HG02571 (cell line): ENCODE measurements around the gene NT5M.
"Not testable (repeated sequence)": the region's sequence is repeated elsewhere in the genome, so short reads cannot be mapped to it uniquely, and the experiment has no call there.

Experiments used
- ATAC-seq: cut with Tn5 transposase; IDR thresholded peaks from one replicate; pipeline ENCODE4 v1.9.1; 2021; ENCODE audit warnings: mild to moderate bottlenecking, moderate library complexity; ENCODE audit not compliant: unreplicated experiment

Gene NT5M

GRCh38 chr17:17303010-17303846 is at the start of gene NT5M:
Gene NT5M, plus strand, starts transcription at chr17:17303373. Its CDS starts 178 bp downstream, at chr17:17303551.
- ATAC-seq, result no peak

DNA sequence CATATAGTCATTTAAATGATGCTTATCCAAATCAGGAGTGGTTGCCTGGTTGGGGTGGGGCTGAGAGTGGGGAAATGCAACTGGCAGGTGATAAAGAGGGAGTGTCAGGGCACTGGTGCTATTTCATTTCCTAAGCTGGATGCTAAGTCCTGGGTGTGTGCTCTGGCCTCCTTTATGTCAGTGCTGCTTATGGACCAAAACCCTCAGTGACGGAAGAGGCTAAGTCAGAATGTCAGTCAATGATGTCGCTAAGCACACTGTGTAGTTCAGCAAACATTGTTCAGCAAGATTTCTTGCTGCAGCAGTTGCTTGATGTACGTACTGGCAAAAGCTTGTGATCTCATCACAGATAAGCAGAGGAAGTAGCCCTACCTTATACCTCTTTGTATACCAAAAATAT is 49.8 kb upstream of the NT5M start:
- ATAC-seq, result no peak

DNA sequence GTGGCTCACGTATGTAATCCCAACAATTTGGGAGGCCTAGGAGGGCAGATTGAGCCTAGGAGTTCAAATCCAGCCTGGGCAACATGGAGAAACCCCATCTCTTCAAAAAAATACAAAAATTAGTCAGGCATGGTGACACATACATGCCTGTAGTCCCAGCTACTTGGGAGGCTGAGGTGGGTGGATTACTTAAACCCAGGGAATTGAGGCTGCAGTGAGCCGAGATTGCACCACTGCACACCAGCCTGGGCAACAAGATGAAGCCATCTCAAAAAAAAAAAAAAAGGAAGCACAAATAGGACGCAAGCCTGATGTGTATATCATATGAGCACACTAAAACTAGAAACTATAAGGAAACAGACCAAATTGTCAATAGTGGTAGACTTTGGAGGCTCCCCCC is 49.1 kb upstream of the NT5M start:
- no peak for ATAC-seq

DNA sequence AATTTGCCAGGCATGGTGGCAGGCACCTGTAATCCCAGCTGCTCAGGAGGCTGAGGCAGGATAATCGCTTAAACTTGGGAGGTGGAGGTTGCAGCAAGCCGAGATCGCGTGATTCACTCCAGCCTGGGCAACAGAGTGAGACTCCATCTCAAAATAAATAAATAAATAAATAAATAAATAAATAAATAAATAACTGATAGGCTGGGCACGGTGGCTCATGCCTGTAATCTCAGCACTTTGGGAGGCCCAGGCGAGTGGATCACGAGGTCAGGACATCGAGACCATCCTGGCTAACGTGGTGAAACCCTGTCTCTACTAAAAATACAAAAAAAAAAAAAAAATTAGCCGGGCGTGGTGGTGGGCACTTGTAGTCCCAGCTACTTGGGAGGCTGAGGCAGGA is 47.5 kb upstream of the NT5M start:
- ATAC-seq, result not testable (repeated sequence)

- no peak for ATAC-seq
Measured at GRCh38 chr17:17256316-17256715, 46.9 kb upstream of the NT5M start.

- no peak for ATAC-seq
Measured at GRCh38 chr17:17258011-17258410, 45.2 kb upstream of the NT5M start.

DNA sequence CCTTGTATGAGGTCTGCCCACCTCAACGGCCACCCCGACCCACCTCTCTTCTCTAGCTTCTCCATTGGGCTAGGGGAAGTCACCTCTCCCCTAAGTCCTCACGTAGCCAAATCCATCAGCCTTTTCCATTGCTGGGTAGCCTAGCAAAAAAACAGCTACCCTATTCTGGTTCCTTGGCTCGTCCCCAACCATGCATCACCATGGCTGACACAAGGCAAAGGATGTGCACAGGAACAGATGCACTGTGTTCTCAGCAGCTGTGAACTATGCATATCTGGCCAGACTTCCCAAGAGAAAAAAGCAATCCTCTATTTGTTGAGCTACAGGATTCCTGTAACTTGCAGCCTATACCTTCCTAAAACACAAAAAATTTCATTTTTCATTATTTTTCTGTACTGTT is 44.2 kb upstream of the NT5M start:
- no peak for ATAC-seq

- ATAC-seq, result no peak
Measured at GRCh38 chr17:17264430-17264829, 38.7 kb upstream of the NT5M start.

DNA sequence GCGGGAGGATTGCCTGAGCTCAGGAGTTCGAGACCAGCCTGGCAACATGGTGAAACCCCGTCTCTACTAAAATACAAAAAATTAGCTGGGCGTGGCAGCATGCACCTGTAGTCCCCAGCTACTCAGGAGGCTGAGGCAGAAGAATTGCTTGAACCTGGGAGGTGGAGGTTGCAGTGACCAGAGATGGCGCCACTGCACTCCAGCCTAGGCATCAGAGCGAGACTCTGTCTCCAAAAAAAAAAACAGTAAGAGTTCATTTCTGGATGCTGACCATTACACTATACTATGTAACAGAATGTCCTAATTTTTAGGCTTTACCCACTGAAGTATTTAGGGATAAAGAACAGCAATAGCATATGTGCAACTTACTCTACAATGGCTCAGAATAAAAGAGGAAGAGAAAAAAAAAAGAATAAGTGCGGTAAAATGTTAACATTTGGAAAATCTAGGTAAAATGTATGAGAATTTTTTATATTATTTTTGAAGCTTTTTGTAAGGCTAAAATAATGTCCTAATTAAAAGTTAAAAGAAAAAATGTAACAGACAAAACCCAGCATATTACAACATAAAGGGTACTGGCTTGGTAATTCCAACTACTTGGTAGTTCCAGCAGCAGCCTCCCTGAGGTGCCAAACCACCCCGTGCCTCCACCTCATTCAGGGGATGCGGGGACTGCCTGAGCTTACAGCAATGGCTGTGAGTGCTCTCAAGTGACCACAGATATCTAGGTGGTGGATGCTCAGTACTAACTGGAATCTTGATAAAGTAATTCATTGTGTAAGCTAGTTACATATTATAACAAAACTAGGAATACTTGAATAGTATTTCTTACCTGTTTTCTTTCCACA is 33.0 kb upstream of the NT5M start:
- no peak for ATAC-seq

DNA sequence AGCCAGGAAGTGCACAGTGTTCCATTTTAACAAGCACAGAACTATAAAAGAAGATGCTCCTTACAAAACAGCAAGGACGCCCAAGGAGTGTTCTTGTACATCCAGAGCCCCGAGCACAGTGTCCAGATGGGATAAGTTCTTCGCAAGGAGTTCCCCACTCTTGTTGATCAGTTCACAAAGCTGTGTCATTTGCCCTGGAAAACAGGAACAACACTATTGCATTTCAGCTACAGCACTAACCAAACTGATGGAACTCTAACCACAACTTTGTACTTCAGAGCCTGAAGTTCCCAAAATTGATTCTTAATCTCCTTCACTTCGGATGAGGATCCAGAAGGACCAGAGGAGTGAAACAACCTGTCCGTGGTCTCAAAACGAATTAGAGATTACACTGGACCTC is 27.2 kb upstream of the NT5M start:
- ATAC-seq, result no peak

- not testable (repeated sequence) for ATAC-seq
Measured at GRCh38 chr17:17277431-17277830, 25.7 kb upstream of the NT5M start.

DNA sequence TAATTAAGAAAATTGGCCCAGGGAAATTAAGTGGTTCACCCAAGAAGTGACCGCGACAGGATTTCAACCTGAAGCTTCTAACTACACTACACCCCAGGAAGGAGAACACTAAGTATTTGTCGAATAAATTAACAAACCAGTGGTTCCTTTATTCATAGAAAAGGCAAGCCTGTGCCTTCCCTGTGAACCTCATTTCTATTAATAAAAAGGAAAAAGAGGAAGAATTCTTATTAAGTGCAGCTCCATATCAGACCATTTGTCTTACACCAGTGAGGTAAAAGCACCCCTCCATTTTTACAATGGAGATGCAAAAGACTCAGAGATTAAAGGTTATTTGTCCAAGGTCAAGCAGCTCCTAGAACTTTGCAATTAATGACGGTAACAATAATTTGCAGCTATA is 23.9 kb upstream of the NT5M start:
- no peak for ATAC-seq

GRCh38 chr17:17280613-17281549 is 22.3 kb upstream of the NT5M start, which contains the start of gene COPS3:
Gene COPS3, minus strand, starts transcription at chr17:17281246. Its CDS starts 60 bp downstream, at chr17:17281186.
- ATAC-seq, result peak; percentile 89

DNA sequence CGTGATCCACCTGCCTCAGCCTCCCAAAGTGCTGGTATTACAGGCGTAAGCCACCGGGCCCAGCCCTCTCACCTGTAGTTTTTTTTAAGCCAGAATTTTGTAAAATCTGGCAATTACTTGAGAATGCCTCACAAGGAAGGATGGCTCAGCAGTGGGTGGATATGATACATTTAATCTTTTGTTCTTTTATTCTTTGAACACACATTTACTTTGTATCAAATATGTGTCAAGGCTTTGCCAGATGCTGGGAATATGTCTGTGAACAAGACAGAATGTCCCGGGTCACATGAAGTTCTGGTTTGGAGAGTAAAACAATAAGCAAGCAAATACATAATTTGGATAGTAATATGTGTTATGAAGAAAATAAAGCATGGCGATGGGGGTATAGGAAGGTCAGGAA is 17.2 kb upstream of the NT5M start:
- ATAC-seq, result no peak

DNA sequence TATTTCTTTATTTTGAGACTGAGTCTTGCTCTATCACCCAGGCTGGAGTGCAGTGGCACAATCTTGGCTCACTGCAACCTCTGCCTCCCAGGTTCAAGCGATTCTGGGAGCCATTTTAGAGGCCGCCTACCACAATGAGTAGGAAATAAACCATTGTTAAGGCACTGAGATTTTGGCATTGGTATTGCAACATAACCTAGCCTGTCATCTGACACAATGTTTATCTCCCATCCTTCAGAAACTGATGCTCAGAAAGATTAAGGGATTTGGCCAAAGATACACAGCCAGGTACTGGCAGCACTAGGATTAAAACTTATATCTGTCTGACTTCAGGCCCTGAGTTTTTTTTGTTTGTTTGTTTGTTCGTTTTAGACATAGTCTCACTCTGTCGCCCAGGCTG is 14.1 kb upstream of the NT5M start:
- ATAC-seq, result no peak

DNA sequence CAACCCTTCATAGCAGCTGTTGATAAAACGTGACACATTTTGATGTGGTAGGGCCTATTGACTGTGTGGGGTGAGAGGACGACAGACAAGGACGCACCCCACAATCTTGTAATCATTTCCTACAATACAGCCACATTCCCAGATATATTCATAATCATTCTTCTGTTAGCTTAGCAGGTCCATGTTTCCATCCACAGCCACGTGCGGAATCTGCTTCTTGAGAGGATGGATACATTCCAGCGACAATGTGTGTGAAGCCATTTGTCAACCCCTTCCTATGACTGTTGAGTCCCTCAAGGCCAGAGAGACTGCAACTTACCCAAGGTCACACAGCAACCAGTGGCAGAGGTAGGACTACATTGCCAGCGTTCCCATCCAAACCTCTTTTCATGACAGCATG is 13.5 kb upstream of the NT5M start:
- ATAC-seq, result no peak

DNA sequence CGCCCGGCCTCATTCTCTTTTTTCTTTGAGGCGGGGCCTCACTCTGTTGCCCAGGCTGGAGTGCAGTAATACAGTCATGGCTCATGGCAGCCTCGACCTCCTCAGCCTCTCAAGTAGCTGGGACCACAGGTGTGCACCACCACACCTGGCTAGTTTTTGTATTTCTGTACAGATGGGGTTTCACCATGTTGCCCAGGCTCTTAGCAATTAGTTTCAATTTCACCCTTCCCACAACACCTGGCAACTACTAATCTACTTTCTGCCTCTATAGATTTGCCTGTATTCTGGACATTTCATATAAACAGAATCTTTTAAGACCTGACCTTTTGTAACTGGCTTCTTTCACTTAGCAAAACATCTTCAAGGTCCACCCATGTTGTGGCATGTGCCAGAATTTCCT is 8.0 kb upstream of the NT5M start:
- no peak for ATAC-seq

- no peak for ATAC-seq
Measured at GRCh38 chr17:17297217-17297616, 6.0 kb upstream of the NT5M start.

GRCh38 chr17:17298108-17298507 is 5.1 kb upstream of the NT5M start:
- no peak for ATAC-seq

- ATAC-seq, result no peak
Measured at GRCh38 chr17:17300624-17301568, 2.3 kb upstream of the NT5M start.
